K562 (cell line): ENCODE measurements around the gene CELSR1.

ENCODE experiments used
- CTCF ChIP-seq, 3 experiments: IDR thresholded peaks in 2 of 3; conservative IDR thresholded peaks in 1 of 3; 2 replicates each; pipeline ENCODE4 v1.5.1; 2011 to 2012; ENCODE audit warnings: low read length in 3 of 3, mild to moderate bottlenecking in 3 of 3, control low read depth in 2 of 3, improper control_type of control experiment in 1 of 3, inconsistent platforms in 1 of 3, low read depth in 1 of 3, mixed read lengths in 1 of 3, moderate library complexity in 1 of 3; ENCODE audit not compliant: insufficient read depth in 2 of 3
- EP300 ChIP-seq: IDR thresholded peaks from 2 replicates; pipeline ENCODE4 v1.6.1; 2012; ENCODE audit warnings: low read length, improper control_type of control experiment
- THAP7 ChIP-seq: fragments of 250-450 bp; sonication (Bioruptor Pico); IDR thresholded peaks from 2 replicates; pipeline ENCODE4 v1.5.0; 2021
- ZNF77 ChIP-seq: fragments of 250-450 bp; sonication (Bioruptor Pico); IDR thresholded peaks from 2 replicates; pipeline ENCODE4 v1.5.0; 2020
- TF ChIP-seq, protein P1 (sequence below), 2 experiments: fragments of 450-650 bp in 1 of 2; sonication (generic) in 1 of 2; formaldehyde crosslinking; conservative IDR thresholded peaks; 2 replicates each; pipeline versions ENCODE4 v1.4.0 to v1.8.1; 2020 to 2022; ENCODE audit warnings: mild to moderate bottlenecking in 1 of 2, missing genetic modification reagents in 1 of 2

- TF ChIP-seq CTCF (IDR thresholded peaks at IDR 0.05 in 2 of 3, conservative IDR thresholded peaks at IDR 0.05 in 1 of 3; ENCODE audit: insufficient read depth in 2 of 3, low read depth in 1 of 3, low read length in 3 of 3): no peak
- no peak for TF ChIP-seq THAP7 (CRISPR knock-in tag)
- TF ChIP-seq EP300: no peak
- TF ChIP-seq ZNF77 (CRISPR knock-in tag): no peak
- TF ChIP-seq, protein P1, sequence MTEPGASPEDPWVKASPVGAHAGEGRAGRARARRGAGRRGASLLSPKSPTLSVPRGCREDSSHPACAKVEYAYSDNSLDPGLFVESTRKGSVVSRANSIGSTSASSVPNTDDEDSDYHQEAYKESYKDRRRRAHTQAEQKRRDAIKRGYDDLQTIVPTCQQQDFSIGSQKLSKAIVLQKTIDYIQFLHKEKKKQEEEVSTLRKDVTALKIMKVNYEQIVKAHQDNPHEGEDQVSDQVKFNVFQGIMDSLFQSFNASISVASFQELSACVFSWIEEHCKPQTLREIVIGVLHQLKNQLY (CRISPR knock-in tag; conservative IDR thresholded peaks at IDR 0.05): no peak
Measured at GRCh38 chr22:46582281-46582933, 45.0 kb upstream of the CELSR1 start.
